Stimulated activated CD8-positive, alpha-beta memory T cell treated with anti-CD3 and anti-CD28 coated beads, Interleukin-12 subunit alpha, Interleukin-12 subunit beta, amount 100 ng/mL, for 4 hours (primary cell): ENCODE results near the gene ULBP3.
"Not testable (repeated sequence)": the region's sequence is repeated elsewhere in the genome, so short reads cannot be mapped to it uniquely, and the experiment has no call there.

Experiments
- DNase-seq: peaks from one replicate; pipeline ENCODE4 v3.0.0-alpha.2; 2020; ENCODE audit warnings: low read depth

The ULBP3 gene

GRCh38 chr6:150076196-150076893 is 7.4 kb upstream of the ULBP3 start:
- no peak for DNase-seq

GRCh38 chr6:150075034-150075421 is 6.1 kb upstream of the ULBP3 start:
- DNase-seq, result no peak

GRCh38 chr6:150074396-150075033 is 5.6 kb upstream of the ULBP3 start:
- not testable (repeated sequence) for DNase-seq

GRCh38 chr6:150072201-150072600 is 3.3 kb upstream of the ULBP3 start:
- no peak for DNase-seq

GRCh38 chr6:150070236-150070818 is 1.4 kb upstream of the ULBP3 start:
- DNase-seq, result no peak

GRCh38 chr6:150069706-150070105 is 785 bp upstream of the ULBP3 start:
- DNase-seq, result no peak

- DNase-seq, result no peak
Measured at GRCh38 chr6:150068151-150068550, 770 bp downstream of the ULBP3 start.

- no peak for DNase-seq
Measured at GRCh38 chr6:150065083-150065482, 3.8 kb downstream of the ULBP3 start.

- DNase-seq, result no peak
Measured at GRCh38 chr6:150063640-150064039, 5.3 kb downstream of the ULBP3 start.

- not testable (repeated sequence) for DNase-seq
Measured at GRCh38 chr6:150059973-150060372, 8.9 kb downstream of the ULBP3 start.

GRCh38 chr6:150058986-150059385 is 9.9 kb downstream of the ULBP3 start:
- no peak for DNase-seq

GRCh38 chr6:150058231-150058792 is 10.6 kb downstream of the ULBP3 start:
- DNase-seq, result no peak

- no peak for DNase-seq
Measured at GRCh38 chr6:150057501-150057951, 11.4 kb downstream of the ULBP3 start.

GRCh38 chr6:150056916-150057315 is 12.0 kb downstream of the ULBP3 start:
- no peak for DNase-seq

- DNase-seq, result no peak
Measured at GRCh38 chr6:150056156-150056555, 12.8 kb downstream of the ULBP3 start.

- DNase-seq, result no peak
Measured at GRCh38 chr6:150055131-150055530, 13.8 kb downstream of the ULBP3 start.

- no peak for DNase-seq
Measured at GRCh38 chr6:150053450-150053849, 15.5 kb downstream of the ULBP3 start.

- DNase-seq, result no peak
Measured at GRCh38 chr6:150050846-150051245, 18.1 kb downstream of the ULBP3 start.

- no peak for DNase-seq
Measured at GRCh38 chr6:150048099-150048498, 20.8 kb downstream of the ULBP3 start.

- DNase-seq, result no peak
Measured at GRCh38 chr6:150046943-150047342, 22.0 kb downstream of the ULBP3 start.

- no peak for DNase-seq
Measured at GRCh38 chr6:150044621-150045145, 24.2 kb downstream of the ULBP3 start.

- DNase-seq, result no peak
Measured at GRCh38 chr6:150043501-150044412, 25.2 kb downstream of the ULBP3 start.
